GM19023 (cell line): Measurements from ENCODE around the gene GNG7.

Experiments
- ATAC-seq: cut with Tn5 transposase; IDR thresholded peaks from one replicate; pipeline ENCODE4 v1.9.1; 2021; ENCODE audit warnings: mild to moderate bottlenecking, moderate library complexity; ENCODE audit not compliant: unreplicated experiment

The GNG7 gene

GRCh38 chr19:2702170-2703076 is at the start of gene GNG7:
Gene GNG7, minus strand, starts transcription at chr19:2702694. Its CDS starts 182,006 bp downstream, at chr19:2520688.
- peak; percentile 84 for ATAC-seq

- no peak for ATAC-seq
These were observed 48.9 kb upstream of the GNG7 start for GRCh38 chr19:2751438-2751830.

GRCh38 chr19:2750808-2751437 is 48.4 kb upstream of the GNG7 start:
- ATAC-seq: no peak

- no peak for ATAC-seq
These were observed 44.9 kb upstream of the GNG7 start for GRCh38 chr19:2747349-2747748.

- ATAC-seq: no peak
These were observed 41.6 kb upstream of the GNG7 start for GRCh38 chr19:2744113-2744512.

- ATAC-seq: no peak
These were observed 40.6 kb upstream of the GNG7 start for GRCh38 chr19:2743099-2743498.

- no peak for ATAC-seq
These were observed 37.8 kb upstream of the GNG7 start for GRCh38 chr19:2740314-2740656.

GRCh38 chr19:2739602-2740313 is 37.3 kb upstream of the GNG7 start, which contains the start of gene SLC39A3:
Gene SLC39A3, minus strand, starts transcription at chr19:2740017. Its CDS starts 2,760 bp downstream, at chr19:2737257.
- ATAC-seq: peak; percentile 94

GRCh38 chr19:2736550-2737190 is 34.2 kb upstream of the GNG7 start:
- no peak for ATAC-seq

GRCh38 chr19:2735374-2735773 is 32.9 kb upstream of the GNG7 start:
- ATAC-seq: no peak

GRCh38 chr19:2734589-2735288 is 32.2 kb upstream of the GNG7 start:
- no peak for ATAC-seq

- no peak for ATAC-seq
These were observed 31.6 kb upstream of the GNG7 start for GRCh38 chr19:2733930-2734588.

- ATAC-seq: no peak
These were observed 30.4 kb upstream of the GNG7 start for GRCh38 chr19:2732883-2733282.

- ATAC-seq: no peak
These were observed 29.7 kb upstream of the GNG7 start for GRCh38 chr19:2732157-2732725.

GRCh38 chr19:2731181-2731995 is 28.9 kb upstream of the GNG7 start:
- ATAC-seq: no peak

GRCh38 chr19:2729943-2730818 is 27.7 kb upstream of the GNG7 start:
- ATAC-seq: no peak

- no peak for ATAC-seq
These were observed 26.4 kb upstream of the GNG7 start for GRCh38 chr19:2728783-2729387.

- ATAC-seq: no peak
These were observed 25.1 kb upstream of the GNG7 start for GRCh38 chr19:2727640-2727944.
